ENCODE measurements around the gene SEMA5A. TPM values are rescaled to one million over a fixed set of nuclear protein-coding genes. Genes with fewer than 3 reads are reported as not detected.

The SEMA5A gene
- total RNA-seq, 1 donor: 42.3 TPM

GRCh38 chr5:9284781-9285307 lies 261.0 kb downstream of the SEMA5A start:
- Histone ChIP-seq H3K4me2 (ENCODE audit: insufficient read depth, low read length) (peak overlapping the region; percentile 34), H3K9me3 (ENCODE audit: low read depth, low read length) (no peaks in the 10 kb centered on the region), H3K4me3 (ENCODE audit: insufficient read depth, low read length) (no peak overlapping the region), H3K27ac (ENCODE audit: low read depth, low read length) (peak overlapping the region; percentile 19), H3K79me2 (ENCODE audit: insufficient read depth, low read length) (peaks cover 2% of the 10 kb centered on the region), H4K20me1 (ENCODE audit: insufficient read depth, low read length) (no peaks in the 10 kb centered on the region), H2AFZ (ENCODE audit: low read length) (no peak overlapping the region), H3K27me3 (ENCODE audit: insufficient read depth, low read length) (no peaks in the 10 kb centered on the region), H3K36me3 (ENCODE audit: insufficient read depth, low read length) (no peaks in the 10 kb centered on the region), H3K4me1 (ENCODE audit: insufficient read depth, low read length) (peaks cover 21% of the 10 kb centered on the region)
- DNase-seq (ENCODE audit: insufficient read length, low spot score, missing footprints): peak; percentile 74
- TF ChIP-seq CTCF (IDR thresholded peaks at IDR 0.05; ENCODE audit: extremely low read depth, low read depth, low read length): no peak

- Histone ChIP-seq H3K9me3 (ENCODE audit: low read depth, low read length) (no peaks in the 10 kb centered on the region), H3K4me3 (ENCODE audit: insufficient read depth, low read length) (no peak overlapping the region), H3K79me2 (ENCODE audit: insufficient read depth, low read length) (peaks cover 2% of the 10 kb centered on the region), H4K20me1 (ENCODE audit: insufficient read depth, low read length) (no peaks in the 10 kb centered on the region), H3K4me1 (ENCODE audit: insufficient read depth, low read length) (peaks cover 21% of the 10 kb centered on the region), H3K27me3 (ENCODE audit: insufficient read depth, low read length) (no peaks in the 10 kb centered on the region), H3K4me2 (ENCODE audit: insufficient read depth, low read length) (no peak overlapping the region), H3K27ac (ENCODE audit: low read depth, low read length) (no peak overlapping the region), H2AFZ (ENCODE audit: low read length) (no peak overlapping the region), H3K36me3 (ENCODE audit: insufficient read depth, low read length) (no peaks in the 10 kb centered on the region)
- no peak for DNase-seq (ENCODE audit: insufficient read length, low spot score, missing footprints)
- TF ChIP-seq CTCF (IDR thresholded peaks at IDR 0.05; ENCODE audit: extremely low read depth, low read depth, low read length): no peak
Observed at GRCh38 chr5:9284272-9284671, 261.6 kb downstream of the SEMA5A start.

GRCh38 chr5:9283473-9283872 lies 262.4 kb downstream of the SEMA5A start:
- H3K79me2 ChIP-seq (ENCODE audit: insufficient read depth, low read length): peaks cover 2% of the 10 kb centered on the region
- peaks cover 21% of the 10 kb centered on the region for H3K4me1 ChIP-seq (ENCODE audit: insufficient read depth, low read length)
- H3K9me3 ChIP-seq (ENCODE audit: low read depth, low read length): no peaks in the 10 kb centered on the region
- no peak for TF ChIP-seq CTCF (IDR thresholded peaks at IDR 0.05; ENCODE audit: extremely low read depth, low read depth, low read length)
- no peak overlapping the region for H3K4me3 ChIP-seq (ENCODE audit: insufficient read depth, low read length)
- no peak overlapping the region for H2AFZ ChIP-seq (ENCODE audit: low read length)
- DNase-seq (ENCODE audit: insufficient read length, low spot score, missing footprints): no peak
- H3K4me2 ChIP-seq (ENCODE audit: insufficient read depth, low read length): no peak overlapping the region
- no peak overlapping the region for H3K27ac ChIP-seq (ENCODE audit: low read depth, low read length)
- H4K20me1 ChIP-seq (ENCODE audit: insufficient read depth, low read length): no peaks in the 10 kb centered on the region
- no peaks in the 10 kb centered on the region for H3K36me3 ChIP-seq (ENCODE audit: insufficient read depth, low read length)
- H3K27me3 ChIP-seq (ENCODE audit: insufficient read depth, low read length): no peaks in the 10 kb centered on the region

- Histone ChIP-seq H3K4me1 (ENCODE audit: insufficient read depth, low read length) (peaks cover 21% of the 10 kb centered on the region), H3K79me2 (ENCODE audit: insufficient read depth, low read length) (peaks cover 2% of the 10 kb centered on the region), H3K9me3 (ENCODE audit: low read depth, low read length) (no peaks in the 10 kb centered on the region), H4K20me1 (ENCODE audit: insufficient read depth, low read length) (no peaks in the 10 kb centered on the region), H3K27ac (ENCODE audit: low read depth, low read length) (no peak overlapping the region), H3K4me2 (ENCODE audit: insufficient read depth, low read length) (peak overlapping the region; percentile 39), H3K4me3 (ENCODE audit: insufficient read depth, low read length) (no peak overlapping the region), H2AFZ (ENCODE audit: low read length) (no peak overlapping the region), H3K27me3 (ENCODE audit: insufficient read depth, low read length) (no peaks in the 10 kb centered on the region), H3K36me3 (ENCODE audit: insufficient read depth, low read length) (no peaks in the 10 kb centered on the region)
- DNase-seq (ENCODE audit: insufficient read length, low spot score, missing footprints): no peak
- TF ChIP-seq CTCF (IDR thresholded peaks at IDR 0.05; ENCODE audit: extremely low read depth, low read depth, low read length): no peak
Observed at GRCh38 chr5:9283021-9283420, 262.9 kb downstream of the SEMA5A start.

Data from osteoblast (primary cell).